ENCODE measurements around the gene PROSER2.

PROSER2 gene

GRCh38 chr10:11797281-11797680, 25.9 kb upstream of the PROSER2 start:
- no peaks in the 10 kb centered on the region for H3K9me3 ChIP-seq
- no peaks in the 10 kb centered on the region for H3K27me3 ChIP-seq
- H3K4me1 ChIP-seq (ENCODE audit: control insufficient read depth in 1 of 2, insufficient read depth in 1 of 2, low read depth in 1 of 2, low read length in 1 of 2): no peaks in the 10 kb centered on the region
- TF ChIP-seq, protein P1, sequence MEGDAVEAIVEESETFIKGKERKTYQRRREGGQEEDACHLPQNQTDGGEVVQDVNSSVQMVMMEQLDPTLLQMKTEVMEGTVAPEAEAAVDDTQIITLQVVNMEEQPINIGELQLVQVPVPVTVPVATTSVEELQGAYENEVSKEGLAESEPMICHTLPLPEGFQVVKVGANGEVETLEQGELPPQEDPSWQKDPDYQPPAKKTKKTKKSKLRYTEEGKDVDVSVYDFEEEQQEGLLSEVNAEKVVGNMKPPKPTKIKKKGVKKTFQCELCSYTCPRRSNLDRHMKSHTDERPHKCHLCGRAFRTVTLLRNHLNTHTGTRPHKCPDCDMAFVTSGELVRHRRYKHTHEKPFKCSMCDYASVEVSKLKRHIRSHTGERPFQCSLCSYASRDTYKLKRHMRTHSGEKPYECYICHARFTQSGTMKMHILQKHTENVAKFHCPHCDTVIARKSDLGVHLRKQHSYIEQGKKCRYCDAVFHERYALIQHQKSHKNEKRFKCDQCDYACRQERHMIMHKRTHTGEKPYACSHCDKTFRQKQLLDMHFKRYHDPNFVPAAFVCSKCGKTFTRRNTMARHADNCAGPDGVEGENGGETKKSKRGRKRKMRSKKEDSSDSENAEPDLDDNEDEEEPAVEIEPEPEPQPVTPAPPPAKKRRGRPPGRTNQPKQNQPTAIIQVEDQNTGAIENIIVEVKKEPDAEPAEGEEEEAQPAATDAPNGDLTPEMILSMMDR (IDR thresholded peaks at IDR 0.05): no peak
- no peak overlapping the region for H3K27ac ChIP-seq
- no peaks in the 10 kb centered on the region for H3K36me3 ChIP-seq
- H3K4me3 ChIP-seq (ENCODE audit: low read depth in 1 of 2, low read length in 1 of 2): no peak overlapping the region

DNA sequence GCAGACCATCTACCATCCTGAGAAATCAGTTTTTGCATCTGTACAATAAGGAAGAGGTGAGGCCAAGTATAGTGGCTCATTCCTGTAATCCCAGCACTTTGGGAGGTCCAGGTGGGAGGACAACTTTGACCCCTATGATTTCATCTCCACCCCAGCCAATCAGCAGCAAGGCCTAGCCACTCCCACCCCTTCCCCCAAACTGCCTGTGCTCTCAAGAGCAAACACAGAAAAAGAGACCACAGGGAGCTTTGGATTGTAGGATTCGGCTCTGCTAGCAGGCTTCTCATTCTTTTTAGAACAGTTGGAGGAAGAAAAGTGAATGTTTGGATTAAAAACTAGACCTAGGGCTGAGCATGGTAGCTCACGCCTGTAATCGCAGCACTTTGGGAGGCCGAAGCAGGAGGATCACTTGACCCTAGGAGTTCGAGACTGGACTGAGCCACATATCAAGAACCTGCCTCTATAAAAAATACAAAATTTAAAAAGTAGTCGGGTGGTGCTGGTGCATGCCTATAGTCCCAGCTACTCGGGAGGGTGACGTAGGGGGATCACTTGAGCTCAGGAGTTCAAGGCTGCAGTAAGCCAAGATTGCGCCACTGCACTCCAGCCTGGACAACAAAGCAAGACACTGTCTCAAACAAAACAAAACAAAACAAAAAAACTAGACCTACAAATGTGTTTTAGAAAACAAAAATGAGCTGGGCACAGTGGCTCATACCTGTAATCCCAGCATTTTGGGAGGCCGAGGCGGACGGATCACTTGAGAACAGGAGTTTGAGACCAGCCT, 25.1 kb upstream of the PROSER2 start:
- H3K9me3 ChIP-seq: no peaks in the 10 kb centered on the region
- no peaks in the 10 kb centered on the region for H3K27me3 ChIP-seq
- TF ChIP-seq, protein P1 (IDR thresholded peaks at IDR 0.05): no peak
- H3K27ac ChIP-seq: no peak overlapping the region
- H3K4me1 ChIP-seq (ENCODE audit: control insufficient read depth in 1 of 2, insufficient read depth in 1 of 2, low read depth in 1 of 2, low read length in 1 of 2): no peaks in the 10 kb centered on the region
- H3K4me3 ChIP-seq (ENCODE audit: low read depth in 1 of 2, low read length in 1 of 2): no peak overlapping the region
- H3K36me3 ChIP-seq: no peaks in the 10 kb centered on the region

DNA sequence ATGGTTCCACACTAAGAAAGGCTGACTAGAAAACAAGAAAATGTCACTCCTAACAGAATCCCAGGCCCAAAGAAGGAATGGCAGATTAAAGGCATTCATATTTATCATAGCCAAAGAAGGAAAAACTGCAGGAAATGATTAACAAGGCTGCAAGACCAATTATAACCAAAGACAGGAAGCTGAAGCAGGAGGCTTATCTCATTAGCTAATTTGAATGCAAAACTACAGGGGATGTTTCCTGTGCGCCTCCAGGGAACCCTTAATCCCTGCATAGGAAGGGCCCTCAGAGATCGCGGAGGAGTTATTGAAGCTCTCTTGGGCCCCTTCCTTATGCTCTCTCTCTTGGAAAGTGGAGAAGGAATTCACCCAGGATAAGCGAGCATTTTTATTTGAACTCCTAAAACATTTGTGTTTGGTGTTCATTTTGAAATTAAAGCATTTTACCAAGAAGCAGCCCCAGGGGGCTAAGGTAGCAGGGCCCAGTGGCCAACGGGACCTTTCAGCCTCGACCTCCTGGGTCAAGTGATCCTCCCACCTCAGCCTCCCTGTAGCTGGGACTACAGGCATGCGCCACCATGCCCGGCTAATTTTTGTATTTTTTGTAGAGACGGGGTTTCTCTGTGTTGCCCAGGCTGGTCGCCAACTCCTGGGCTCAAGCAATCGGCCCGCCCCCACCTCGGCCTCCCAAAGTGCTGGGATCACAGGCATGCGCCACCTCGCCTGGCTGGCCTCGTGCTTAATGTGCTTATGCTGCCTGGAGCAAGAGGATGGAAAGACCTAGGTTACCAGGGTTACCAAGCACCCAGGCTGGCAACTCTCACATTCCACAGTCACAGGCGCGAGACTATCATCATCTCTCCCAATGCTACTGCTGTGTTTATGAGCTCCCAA, 24.1 kb upstream of the PROSER2 start:
- H3K9me3 ChIP-seq: no peaks in the 10 kb centered on the region

GRCh38 chr10:11799736-11800080, 23.4 kb upstream of the PROSER2 start:
- TF ChIP-seq, protein P1 (IDR thresholded peaks at IDR 0.05): no peak
- H3K9me3 ChIP-seq: no peaks in the 10 kb centered on the region
- H3K4me1 ChIP-seq (ENCODE audit: control insufficient read depth in 1 of 2, insufficient read depth in 1 of 2, low read depth in 1 of 2, low read length in 1 of 2): no peaks in the 10 kb centered on the region
- H3K27ac ChIP-seq: no peak overlapping the region
- no peaks in the 10 kb centered on the region for H3K36me3 ChIP-seq
- no peaks in the 10 kb centered on the region for H3K27me3 ChIP-seq
- no peak overlapping the region for H3K4me3 ChIP-seq (ENCODE audit: low read depth in 1 of 2, low read length in 1 of 2)

More for the DNA sequence above, 24.1 kb upstream of the PROSER2 start:
- H3K4me1 ChIP-seq (ENCODE audit: control insufficient read depth in 1 of 2, insufficient read depth in 1 of 2, low read depth in 1 of 2, low read length in 1 of 2): no peaks in the 10 kb centered on the region
- H3K36me3 ChIP-seq: no peaks in the 10 kb centered on the region
- TF ChIP-seq, protein P1 (IDR thresholded peaks at IDR 0.05): no peak
- no peak overlapping the region for H3K27ac ChIP-seq
- no peak overlapping the region for H3K4me3 ChIP-seq (ENCODE audit: low read depth in 1 of 2, low read length in 1 of 2)
- no peaks in the 10 kb centered on the region for H3K27me3 ChIP-seq

DNA sequence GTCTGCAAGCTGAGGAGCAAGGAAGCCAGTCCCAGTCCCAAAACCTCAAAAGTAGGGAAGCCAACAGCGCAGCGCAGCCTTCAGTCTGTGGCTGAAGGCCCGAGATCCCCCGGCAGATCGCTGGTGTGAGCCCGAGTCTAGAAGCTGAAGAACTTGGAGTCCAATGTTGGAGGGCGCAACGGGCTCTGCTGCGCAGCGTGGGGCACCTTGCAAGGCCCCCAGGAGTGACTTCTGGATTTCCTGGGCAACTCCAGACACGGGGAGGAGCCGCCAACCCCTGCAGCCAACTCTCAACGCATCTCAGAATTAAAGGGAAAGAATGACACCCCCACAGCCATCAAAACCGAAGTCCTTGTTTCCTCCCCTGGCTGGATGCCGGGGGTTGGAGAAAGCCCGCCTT, 18.8 kb upstream of the PROSER2 start:
- no peaks in the 10 kb centered on the region for H3K4me1 ChIP-seq (ENCODE audit: control insufficient read depth in 1 of 2, insufficient read depth in 1 of 2, low read depth in 1 of 2, low read length in 1 of 2)
- H3K27ac ChIP-seq: no peak overlapping the region
- H3K36me3 ChIP-seq: no peaks in the 10 kb centered on the region
- H3K9me3 ChIP-seq: no peaks in the 10 kb centered on the region
- TF ChIP-seq, protein P1 (IDR thresholded peaks at IDR 0.05): no peak
- H3K4me3 ChIP-seq (ENCODE audit: low read depth in 1 of 2, low read length in 1 of 2): no peak overlapping the region
- H3K27me3 ChIP-seq: no peaks in the 10 kb centered on the region
